OCI-LY3 (cell line): ENCODE measurements around the gene TSC22D1.

ENCODE experiments used
- H2AFZ ChIP-seq: fragments of 200-600, 300-600 bp; shearing (Covaris generic); 2 replicates; pipeline ENCODE4 v1.6.0; 2014; ENCODE audit warnings: antibody characterized with exemption, low read depth, low read length
- H3K27ac ChIP-seq: fragments of 200-600, 300-600 bp; sonication (generic); 2 replicates; pipeline ENCODE4 v1.5.1; 2014; ENCODE audit warnings: mild to moderate bottlenecking, low read length, moderate library complexity, mixed read lengths
- H3K27me3 ChIP-seq: fragments of 200-600, 300-600 bp; sonication (generic); 2 replicates; pipeline ENCODE4 v1.6.1; 2014; ENCODE audit warnings: low read depth, low read length, mixed read lengths
- H3K36me3 ChIP-seq: fragments of 200-600, 300-600 bp; sonication (generic); replicated peaks from 2 replicates; pipeline ENCODE3; 2014; ENCODE audit warnings: low read depth, low read length, mixed read lengths
- H3K4me1 ChIP-seq: fragments of 300-600, 200-600 bp; sonication (generic); 2 replicates; pipeline ENCODE4 v1.6.1; 2014; ENCODE audit warnings: low read length, mixed read lengths
- H3K4me2 ChIP-seq: fragments of 200-600, 300-600 bp; sonication (generic); 2 replicates; pipeline ENCODE4 v1.6.1; 2014; ENCODE audit warnings: low read length, mixed read lengths
- H3K4me3 ChIP-seq: fragments of 300-600, 200-600 bp; sonication (generic); 2 replicates; pipeline ENCODE4 v1.5.1; 2014; ENCODE audit warnings: antibody characterized with exemption, mild to moderate bottlenecking, low read length, moderate library complexity
- H3K79me2 ChIP-seq: fragments of 300-600, 200-600 bp; shearing (Covaris generic); 2 replicates; pipeline ENCODE4 v1.6.1; 2014; ENCODE audit warnings: mild to moderate bottlenecking, low read length, mixed read lengths
- H3K9ac ChIP-seq: fragments of 300-600, 200-600 bp; shearing (Covaris generic); 2 replicates; pipeline ENCODE4 v1.6.0; 2014; ENCODE audit warnings: mild to moderate bottlenecking, low read length, moderate library complexity
- H3K9me3 ChIP-seq: fragments of 200-600, 300-600 bp; shearing (Covaris generic); 2 replicates; pipeline ENCODE4 v1.6.1; 2014; ENCODE audit warnings: low read length, mixed read lengths; ENCODE audit not compliant: insufficient read depth
- H4K20me1 ChIP-seq: fragments of 200-600, 300-600 bp; sonication (generic); 2 replicates; pipeline ENCODE4 v1.6.1; 2016; ENCODE audit warnings: low read length, mixed read lengths; ENCODE audit not compliant: insufficient read depth
- EZH2phosphoT487 ChIP-seq: fragments of 200-600 bp; shearing (Covaris generic); IDR thresholded peaks from 2 replicates; pipeline ENCODE4 v1.6.1; 2018; ENCODE audit warnings: antibody characterized with exemption, mixed run types, low read depth
- TF ChIP-seq, protein P1 (sequence below): fragments of 200-600, 300-600 bp; sonication (generic); IDR thresholded peaks from 2 replicates; pipeline ENCODE4 v1.5.1; 2014; ENCODE audit warnings: antibody characterized with exemption, low read length, low read depth

TSC22D1 gene

DNA sequence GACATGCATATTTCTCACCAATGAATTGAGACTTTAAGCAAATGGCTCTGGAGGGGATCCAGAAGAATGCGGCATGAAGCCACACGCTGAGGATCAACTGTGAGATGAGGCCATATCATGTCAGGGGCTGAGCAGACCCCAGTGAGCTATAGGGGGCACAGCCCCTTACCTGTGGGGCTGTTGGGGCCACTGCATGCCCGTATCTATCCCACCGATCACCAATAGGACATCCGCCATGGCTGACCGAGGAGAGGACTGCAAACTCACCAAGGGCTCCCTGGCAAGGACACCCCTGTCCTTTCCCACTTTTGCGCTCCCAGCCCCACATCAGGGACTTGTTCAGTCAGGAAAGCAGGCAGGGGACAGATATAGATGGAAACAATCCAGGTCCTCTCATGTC, 124.5 kb downstream of the TSC22D1 start:
- Histone ChIP-seq H4K20me1 (no peaks in the 10 kb centered on the region), H3K27me3 (no peaks in the 10 kb centered on the region), H2AFZ (no peak overlapping the region), H3K27ac (no peak overlapping the region), H3K4me3 (no peak overlapping the region), H3K4me2 (no peak overlapping the region), H3K36me3 (no peaks in the 10 kb centered on the region), H3K79me2 (no peaks in the 10 kb centered on the region), H3K9ac (no peak overlapping the region), H3K9me3 (no peaks in the 10 kb centered on the region), H3K4me1 (no peaks in the 10 kb centered on the region)
- TF ChIP-seq, protein P1, sequence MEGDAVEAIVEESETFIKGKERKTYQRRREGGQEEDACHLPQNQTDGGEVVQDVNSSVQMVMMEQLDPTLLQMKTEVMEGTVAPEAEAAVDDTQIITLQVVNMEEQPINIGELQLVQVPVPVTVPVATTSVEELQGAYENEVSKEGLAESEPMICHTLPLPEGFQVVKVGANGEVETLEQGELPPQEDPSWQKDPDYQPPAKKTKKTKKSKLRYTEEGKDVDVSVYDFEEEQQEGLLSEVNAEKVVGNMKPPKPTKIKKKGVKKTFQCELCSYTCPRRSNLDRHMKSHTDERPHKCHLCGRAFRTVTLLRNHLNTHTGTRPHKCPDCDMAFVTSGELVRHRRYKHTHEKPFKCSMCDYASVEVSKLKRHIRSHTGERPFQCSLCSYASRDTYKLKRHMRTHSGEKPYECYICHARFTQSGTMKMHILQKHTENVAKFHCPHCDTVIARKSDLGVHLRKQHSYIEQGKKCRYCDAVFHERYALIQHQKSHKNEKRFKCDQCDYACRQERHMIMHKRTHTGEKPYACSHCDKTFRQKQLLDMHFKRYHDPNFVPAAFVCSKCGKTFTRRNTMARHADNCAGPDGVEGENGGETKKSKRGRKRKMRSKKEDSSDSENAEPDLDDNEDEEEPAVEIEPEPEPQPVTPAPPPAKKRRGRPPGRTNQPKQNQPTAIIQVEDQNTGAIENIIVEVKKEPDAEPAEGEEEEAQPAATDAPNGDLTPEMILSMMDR = no peak
- TF ChIP-seq EZH2phosphoT487 = no peak

DNA sequence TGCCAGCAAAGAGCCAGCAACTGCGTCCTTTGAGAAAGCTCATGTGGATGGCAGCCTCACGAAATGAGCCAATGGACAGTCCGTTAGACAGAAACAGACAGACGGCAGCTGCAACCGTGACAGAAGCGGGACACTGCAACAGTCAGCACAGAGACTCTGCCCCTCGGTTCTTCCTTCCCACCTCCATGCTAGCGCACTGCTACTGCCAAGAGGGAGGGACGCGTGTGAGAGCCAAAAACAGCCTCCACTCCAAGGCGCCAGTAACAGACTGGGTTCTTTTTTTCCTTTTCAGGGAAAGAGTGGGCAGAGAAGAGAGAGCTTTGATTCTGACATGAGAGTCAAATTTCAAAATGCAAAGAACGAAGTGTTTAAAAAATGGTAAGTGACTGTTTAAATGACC, 125.0 kb downstream of the TSC22D1 start:
- Histone ChIP-seq H3K9ac (no peak overlapping the region), H3K79me2 (no peaks in the 10 kb centered on the region), H3K4me2 (no peak overlapping the region), H3K4me3 (no peak overlapping the region), H3K4me1 (no peaks in the 10 kb centered on the region), H3K27ac (no peak overlapping the region), H3K27me3 (peaks cover under 1% of the 10 kb centered on the region; the same call in 1 of the 2 replicates), H3K36me3 (no peaks in the 10 kb centered on the region), H2AFZ (no peak overlapping the region), H3K9me3 (no peaks in the 10 kb centered on the region), H4K20me1 (no peaks in the 10 kb centered on the region)
- TF ChIP-seq, protein P1 = no peak
- no peak for TF ChIP-seq EZH2phosphoT487

DNA sequence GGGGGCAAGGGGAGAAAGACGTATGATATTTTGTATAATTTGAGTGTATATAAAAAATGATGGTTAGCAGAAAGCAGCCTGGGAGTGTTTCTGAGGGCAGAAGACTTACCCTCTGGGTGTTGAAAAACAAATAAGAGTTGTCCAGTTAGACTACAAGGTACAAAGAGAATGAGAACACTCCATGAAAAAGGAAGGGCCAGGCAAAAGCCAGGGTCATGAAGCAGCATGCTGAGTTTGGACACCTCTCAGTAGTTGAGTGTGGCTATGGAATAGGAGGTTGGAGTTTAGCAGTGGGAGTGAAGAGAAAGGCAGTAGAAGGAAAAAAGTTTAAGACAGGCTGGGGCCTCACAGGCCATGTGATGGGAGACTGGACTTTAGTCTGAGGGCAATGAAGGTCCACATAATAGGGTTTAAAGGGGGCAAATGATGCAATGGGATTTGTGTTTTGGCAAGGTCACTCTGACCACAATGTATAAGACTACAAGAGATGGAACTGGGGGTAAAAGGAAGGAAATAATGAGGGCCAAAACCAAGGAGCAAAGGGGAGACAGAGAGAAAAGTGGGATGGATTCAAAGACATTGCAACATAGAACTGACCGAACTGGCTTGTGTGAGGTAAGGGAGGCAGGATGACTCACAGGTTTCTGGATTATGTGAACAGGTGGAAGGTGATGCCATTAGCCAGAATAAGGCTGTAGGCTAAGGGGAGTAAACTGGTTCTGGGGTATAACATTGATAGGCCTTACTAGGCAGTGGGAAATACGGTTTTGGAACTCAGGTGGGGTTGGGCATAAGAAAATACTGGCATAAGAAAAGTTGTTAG, 125.9 kb downstream of the TSC22D1 start:
- no peak overlapping the region for H3K9ac ChIP-seq
- no peaks in the 10 kb centered on the region for H3K9me3 ChIP-seq
- no peak overlapping the region for H3K27ac ChIP-seq
- no peak overlapping the region for H3K4me2 ChIP-seq
- no peaks in the 10 kb centered on the region for H3K79me2 ChIP-seq
- H3K27me3 ChIP-seq = peaks cover 6% of the 10 kb centered on the region
- no peak overlapping the region for H2AFZ ChIP-seq
- 0 out of 2 replicates have a peak, but pooled peaks cover 2% of the 10 kb centered on the region for H4K20me1 ChIP-seq
- no peaks in the 10 kb centered on the region for H3K36me3 ChIP-seq
- TF ChIP-seq, protein P1 = no peak
- TF ChIP-seq EZH2phosphoT487 = no peak
- no peak overlapping the region for H3K4me3 ChIP-seq
- no peaks in the 10 kb centered on the region for H3K4me1 ChIP-seq

DNA sequence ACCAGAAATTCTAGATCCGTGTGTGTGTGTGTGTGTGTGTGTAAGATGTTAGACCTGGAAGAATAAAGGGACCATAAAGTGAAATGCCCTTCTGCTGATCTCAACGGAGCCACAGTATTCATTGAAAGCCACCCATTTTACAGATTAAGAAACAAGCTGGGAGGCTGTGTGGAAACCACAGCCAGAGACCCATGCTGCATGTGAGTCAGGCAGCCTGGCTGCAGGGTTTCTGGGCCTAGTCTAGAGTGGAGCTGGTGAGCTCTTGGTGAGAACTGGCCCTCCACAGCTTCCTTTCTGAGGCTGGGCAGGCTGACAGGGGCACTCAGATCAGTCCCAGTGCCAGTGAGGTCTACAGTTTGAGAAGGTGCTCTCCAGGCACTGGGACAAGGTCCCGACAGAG, 127.3 kb downstream of the TSC22D1 start:
- H3K27me3 ChIP-seq = peaks cover 6% of the 10 kb centered on the region

More for the DNA sequence above, 127.3 kb downstream of the TSC22D1 start:
- Histone ChIP-seq H3K4me2 (no peak overlapping the region), H3K4me3 (no peak overlapping the region), H3K79me2 (no peaks in the 10 kb centered on the region), H3K9ac (no peak overlapping the region), H4K20me1 (0 out of 2 replicates have a peak, but pooled peaks cover 2% of the 10 kb centered on the region), H3K27ac (no peak overlapping the region), H3K36me3 (no peaks in the 10 kb centered on the region), H3K9me3 (no peaks in the 10 kb centered on the region), H2AFZ (no peak overlapping the region), H3K4me1 (no peaks in the 10 kb centered on the region)
- no peak for TF ChIP-seq EZH2phosphoT487
- TF ChIP-seq, protein P1 = no peak
